Gastroesophageal sphincter (tissue), 3 donors: ENCODE results near the gene PACSIN3.

ENCODE experiments used
- CTCF ChIP-seq, 4 experiments: fragments of 200-600 bp in 2 of 4; fragments of 450-650 bp in 2 of 4; sonication (generic) in 1 of 4; IDR thresholded peaks; one replicate each; pipeline ENCODE4 v1.5.1; 2017 to 2019; ENCODE audit warnings: antibody characterized with exemption in 4 of 4, mild to moderate bottlenecking in 2 of 4, moderate library complexity in 2 of 4
- POLR2A ChIP-seq, 2 donors: fragments of 450-650 bp; IDR thresholded peaks; one replicate each; pipeline ENCODE4 v1.6.1; 2017; ENCODE audit warnings: antibody characterized with exemption in 2 of 2, mild to moderate bottlenecking in 2 of 2, moderate library complexity in 1 of 2

GRCh38 chr11:47156951-47157350, 29.3 kb downstream of the PACSIN3 start:
- TF ChIP-seq CTCF (IDR thresholded peaks at IDR 0.05) (no peak), POLR2A (IDR thresholded peaks at IDR 0.05) (no peak)
